H9 (cell line): Measurements from ENCODE around the gene RARG. TPM values are rescaled to one million over a fixed set of nuclear protein-coding genes. Genes with fewer than 3 reads are reported as not detected.

Experiments
- DNase-seq: peaks from one replicate; pipeline ENCODE4 v3.0.0-alpha.2; 2017
- H2AFZ ChIP-seq: one replicate; pipeline ENCODE4 v1.6.1; 2013; ENCODE audit warnings: mild to moderate bottlenecking, low read length, control low read depth, moderate library complexity
- H2AK5ac ChIP-seq: 2 replicates; pipeline ENCODE4 v1.6.1; 2013; ENCODE audit warnings: low read length, control low read depth, mixed read lengths; ENCODE audit not compliant: insufficient read length
- H2BK120ac ChIP-seq: one replicate; pipeline ENCODE4 v1.6.1; 2013; ENCODE audit warnings: low read depth, mild to moderate bottlenecking, low read length, control low read depth, inconsistent platforms; ENCODE audit not compliant: poor library complexity, severe bottlenecking
- H2BK12ac ChIP-seq: 2 replicates; pipeline ENCODE4 v1.6.1; 2013; ENCODE audit warnings: low read length, control low read depth, mixed read lengths, low read depth; ENCODE audit not compliant: insufficient read length
- H2BK15ac ChIP-seq: 2 replicates; pipeline ENCODE4 v1.6.1; 2013; ENCODE audit warnings: low read depth, low read length, control low read depth
- H2BK20ac ChIP-seq: one replicate; pipeline ENCODE4 v1.6.1; 2013; ENCODE audit warnings: low read depth, mild to moderate bottlenecking, low read length, control low read depth, inconsistent platforms; ENCODE audit not compliant: poor library complexity, severe bottlenecking
- H2BK5ac ChIP-seq: 2 replicates; pipeline ENCODE4 v1.6.1; 2013; ENCODE audit warnings: low read length, control low read depth, mixed read lengths; ENCODE audit not compliant: insufficient read length
- H3K14ac ChIP-seq: 2 replicates; pipeline ENCODE4 v1.6.1; 2013; ENCODE audit warnings: low read length, control low read depth; ENCODE audit not compliant: insufficient read depth
- H3K18ac ChIP-seq: 2 replicates; pipeline ENCODE4 v1.6.1; 2013; ENCODE audit warnings: low read depth, mild to moderate bottlenecking, mixed read lengths, low read length, control low read depth; ENCODE audit not compliant: insufficient read length
- H3K23ac ChIP-seq: 2 replicates; pipeline ENCODE4 v1.6.1; 2013; ENCODE audit warnings: low read length, control low read depth, mixed read lengths, low read depth; ENCODE audit not compliant: insufficient read length
- H3K23me2 ChIP-seq: 2 replicates; pipeline ENCODE4 v1.6.1; 2013; ENCODE audit warnings: low read depth, mild to moderate bottlenecking, mixed read lengths, low read length, control low read depth; ENCODE audit not compliant: insufficient read length, poor library complexity, severe bottlenecking
- H3K27ac ChIP-seq: 2 replicates; pipeline ENCODE4 v1.5.1; 2013; ENCODE audit warnings: low read length, control low read depth, mixed read lengths, low read depth; ENCODE audit not compliant: insufficient read length
- H3K27me3 ChIP-seq: 2 replicates; pipeline ENCODE4 v1.6.1; 2013; ENCODE audit warnings: low read length, control low read depth, inconsistent platforms; ENCODE audit not compliant: insufficient read depth
- H3K4ac ChIP-seq: 2 replicates; pipeline ENCODE4 v1.6.1; 2013; ENCODE audit warnings: low read depth, mild to moderate bottlenecking, control low read depth, inconsistent platforms, low read length, moderate library complexity
- H3K4me1 ChIP-seq: 2 replicates; pipeline ENCODE4 v1.6.1; 2013; ENCODE audit warnings: low read length, control low read depth, inconsistent platforms; ENCODE audit not compliant: insufficient read depth
- H3K4me2 ChIP-seq: 2 replicates; pipeline ENCODE4 v1.6.1; 2013; ENCODE audit warnings: low read length, control low read depth, mixed read lengths; ENCODE audit not compliant: insufficient read length, insufficient read depth
- H3K56ac ChIP-seq: 2 replicates; pipeline ENCODE4 v1.6.1; 2013; ENCODE audit warnings: low read depth, mild to moderate bottlenecking, mixed read lengths, low read length, control low read depth; ENCODE audit not compliant: insufficient read length
- H3K79me1 ChIP-seq: 2 replicates; pipeline ENCODE4 v1.6.1; 2013; ENCODE audit warnings: low read depth, mild to moderate bottlenecking, moderate library complexity, low read length, control low read depth, inconsistent platforms; ENCODE audit not compliant: insufficient read depth, poor library complexity, severe bottlenecking
- H3K79me2 ChIP-seq: 2 replicates; pipeline ENCODE4 v1.6.1; 2013; ENCODE audit warnings: low read length, control low read depth, inconsistent platforms; ENCODE audit not compliant: insufficient read depth
- H3K9ac ChIP-seq: 2 replicates; pipeline ENCODE4 v1.6.1; 2013; ENCODE audit warnings: low read length, control low read depth, mixed read lengths; ENCODE audit not compliant: insufficient read length; ENCODE audit errors: extremely low read depth
- H3K9me3 ChIP-seq: one replicate; pipeline ENCODE4 v1.6.1; 2013; ENCODE audit warnings: low read depth, low read length, inconsistent platforms; ENCODE audit not compliant: control insufficient read depth
- H3T11ph ChIP-seq: one replicate; pipeline ENCODE4 v1.6.1; 2013; ENCODE audit warnings: mild to moderate bottlenecking, low read length, control low read depth, inconsistent platforms
- H4K20me1 ChIP-seq: one replicate; pipeline ENCODE4 v1.6.1; 2013; ENCODE audit not compliant: control insufficient read depth, insufficient read length, insufficient read depth
- H4K5ac ChIP-seq: 2 replicates; pipeline ENCODE4 v1.6.1; 2013; ENCODE audit warnings: low read depth, mild to moderate bottlenecking, mixed read lengths, low read length, control low read depth; ENCODE audit not compliant: insufficient read length
- H4K8ac ChIP-seq: replicated peaks from 2 replicates; pipeline ENCODE4 v1.6.1; 2013; ENCODE audit warnings: low read length, control low read depth, mixed read lengths, low read depth; ENCODE audit not compliant: insufficient read length
- H4K91ac ChIP-seq: 2 replicates; pipeline ENCODE4 v1.6.1; 2013; ENCODE audit warnings: low read depth, mild to moderate bottlenecking, moderate library complexity, mixed read lengths, low read length, control low read depth; ENCODE audit not compliant: insufficient read length
- H3K27ac Mint-ChIP-seq, 3 experiments: 2 replicates in 2 of 3; 3 replicates in 1 of 3; pipeline ENCODE4 v1.8.0; 2020 to 2021; ENCODE audit warnings: mixed read lengths in 3 of 3, mild to moderate bottlenecking in 1 of 3, moderate library complexity in 1 of 3
- H3K27me3 Mint-ChIP-seq: 2 replicates; pipeline ENCODE4 v1.8.0; 2021; ENCODE audit warnings: low read depth, mild to moderate bottlenecking, moderate library complexity, mixed read lengths
- H3K36me3 Mint-ChIP-seq, 3 experiments: 2 replicates in 2 of 3; 3 replicates in 1 of 3; pipeline ENCODE4 v1.8.0; 2020 to 2021; ENCODE audit warnings: low read depth in 3 of 3, mixed read lengths in 3 of 3; ENCODE audit not compliant: insufficient read depth in 1 of 3
- H3K4me1 Mint-ChIP-seq, 2 experiments: 2 replicates each; pipeline ENCODE4 v1.8.0; 2020; ENCODE audit warnings: mixed read lengths in 2 of 2
- H3K4me3 Mint-ChIP-seq, 2 experiments: 2 replicates in 1 of 2; 3 replicates in 1 of 2; pipeline ENCODE4 v1.8.0; 2020 to 2021; ENCODE audit warnings: mild to moderate bottlenecking in 2 of 2, mixed read lengths in 2 of 2, moderate library complexity in 1 of 2
- H3K9me3 Mint-ChIP-seq, 2 experiments: 2 replicates in 1 of 2; 3 replicates in 1 of 2; pipeline ENCODE4 v1.8.0; 2020; ENCODE audit warnings: mild to moderate bottlenecking in 2 of 2, mixed read lengths in 2 of 2, moderate library complexity in 1 of 2
- WGBS: extraction: QIAGEN DNeasy Blood & Tissue Kit; methylation state at CpG from one replicate; pipeline ENCODE4 v1.1.7; 2013; ENCODE audit warnings: missing lambda C conversion rate, low lambda C conversion rate, mixed read lengths; ENCODE audit not compliant: insufficient read length; ENCODE audit errors: extremely low coverage; 5-methylcytosine and 5-hydroxymethylcytosine counted together
- total RNA-seq: library from RNA; stranded (reverse); gene quantifications from 2 replicates; pipeline ENCODE4 v1.2.1, GENCODE V29; 2021
- TF ChIP-seq, protein P1 (sequence below): fragments of 200-600 bp; sonication (generic); conservative IDR thresholded peaks from 3 replicates; pipeline ENCODE4 v1.8.0; 2021; ENCODE audit warnings: antibody characterized with exemption, mild to moderate bottlenecking

RARG gene
- total RNA-seq, 1 experiment from 2014 or later: 43.7 TPM

GRCh38 chr12:53172352-53172751 is 59.7 kb downstream of the RARG start:
- Histone ChIP-seq H3T11ph (no peak overlapping the region), H2BK20ac (no peak overlapping the region), H3K23me2 (no peaks in the 10 kb centered on the region), H3K27me3 (peaks cover 26% of the 10 kb centered on the region), H3K4me1 (no peaks in the 10 kb centered on the region; the same call in 1 of the 2 replicates), H3K23ac (no peak overlapping the region), H3K9me3 (no peaks in the 10 kb centered on the region), H4K91ac (no peak overlapping the region), H3K14ac (no peak overlapping the region), H3K79me2 (no peaks in the 10 kb centered on the region), H2AFZ (no peak overlapping the region), H3K4ac (no peak overlapping the region), H2BK120ac (no peak overlapping the region), H3K4me2 (no peak overlapping the region), H2AK5ac (no peak overlapping the region), H2BK12ac (no peak overlapping the region), H3K27ac (no peak overlapping the region), H3K18ac (no peak overlapping the region), H3K56ac (no peak overlapping the region), H4K8ac (no peak overlapping the region), H2BK5ac (no peak overlapping the region), H2BK15ac (no peak overlapping the region), H4K5ac (no peak overlapping the region), H4K20me1 (no peaks in the 10 kb centered on the region), H3K79me1 (no peaks in the 10 kb centered on the region), H3K9ac (no peak overlapping the region)
- Mint-ChIP-seq H3K4me3 (no peak overlapping the region), H3K9me3 (no peaks in the 10 kb centered on the region; a peak in 1 of 5 replicates), H3K27me3 (peaks cover 93% of the 10 kb centered on the region), H3K36me3 (peaks cover 0 to 6% (median 0%) of the 10 kb centered on the region in 3 experiments; a peak in 1 of 7 replicates), H3K4me1 (peaks cover 11 to 21% of the 10 kb centered on the region in 2 experiments), H3K27ac (no peak overlapping the region)
- no peak for DNase-seq
- WGBS: no CpG with 5 or more reads among the region's 11 CpGs
- TF ChIP-seq, protein P1, sequence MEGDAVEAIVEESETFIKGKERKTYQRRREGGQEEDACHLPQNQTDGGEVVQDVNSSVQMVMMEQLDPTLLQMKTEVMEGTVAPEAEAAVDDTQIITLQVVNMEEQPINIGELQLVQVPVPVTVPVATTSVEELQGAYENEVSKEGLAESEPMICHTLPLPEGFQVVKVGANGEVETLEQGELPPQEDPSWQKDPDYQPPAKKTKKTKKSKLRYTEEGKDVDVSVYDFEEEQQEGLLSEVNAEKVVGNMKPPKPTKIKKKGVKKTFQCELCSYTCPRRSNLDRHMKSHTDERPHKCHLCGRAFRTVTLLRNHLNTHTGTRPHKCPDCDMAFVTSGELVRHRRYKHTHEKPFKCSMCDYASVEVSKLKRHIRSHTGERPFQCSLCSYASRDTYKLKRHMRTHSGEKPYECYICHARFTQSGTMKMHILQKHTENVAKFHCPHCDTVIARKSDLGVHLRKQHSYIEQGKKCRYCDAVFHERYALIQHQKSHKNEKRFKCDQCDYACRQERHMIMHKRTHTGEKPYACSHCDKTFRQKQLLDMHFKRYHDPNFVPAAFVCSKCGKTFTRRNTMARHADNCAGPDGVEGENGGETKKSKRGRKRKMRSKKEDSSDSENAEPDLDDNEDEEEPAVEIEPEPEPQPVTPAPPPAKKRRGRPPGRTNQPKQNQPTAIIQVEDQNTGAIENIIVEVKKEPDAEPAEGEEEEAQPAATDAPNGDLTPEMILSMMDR: no peak
